ENCODE results near the gene NMT1. TPM values are rescaled to one million over a fixed set of nuclear protein-coding genes. Genes with fewer than 3 reads are reported as not detected.

The NMT1 gene
- total and polyA plus RNA-seq, 2 of the 13 experiments (the other 11 are each of a cell fraction or from before 2014, with no cell fraction given): 75.7 to 142 TPM

GRCh38 chr17:45021607-45022287, 39.4 kb upstream of the NMT1 start (continued):
- TF ChIP-seq AHDC1 (CRISPR knock-in tag; IDR thresholded peaks at IDR 0.05; ENCODE audit: borderline replicate concordance): 0 out of 2 replicates have a peak, but pooled peaks have one; percentile 22
- peak; percentile 73; the same call in 1 of the 2 replicates for TF ChIP-seq ZSCAN25 (CRISPR knock-in tag; IDR thresholded peaks at IDR 0.05)
- TF ChIP-seq TOE1 (CRISPR knock-in tag; IDR thresholded peaks at IDR 0.05): 0 out of 2 replicates have a peak, but pooled peaks have one; percentile 59
- TF ChIP-seq ZFP36L1 (CRISPR knock-in tag; IDR thresholded peaks at IDR 0.05): peak; percentile 93
- TF ChIP-seq ATAD3A (CRISPR knock-in tag; IDR thresholded peaks at IDR 0.05): no peak
- TF ChIP-seq MED8 (CRISPR knock-in tag; IDR thresholded peaks at IDR 0.05; ENCODE audit: insufficient replicate concordance): no peak
- TF ChIP-seq ZKSCAN8 (CRISPR knock-in tag; IDR thresholded peaks at IDR 0.05; ENCODE audit: borderline replicate concordance): no peak
- 0 out of 2 replicates have a peak, but pooled peaks have one; percentile 75 for TF ChIP-seq TERF1 (CRISPR knock-in tag; IDR thresholded peaks at IDR 0.05)
- peak; percentile 88; the same call in 1 of the 2 replicates for TF ChIP-seq ZBTB42 (CRISPR knock-in tag; IDR thresholded peaks at IDR 0.05)
- peak; percentile 71; the same call in 1 of the 2 replicates for TF ChIP-seq KMT2B (CRISPR knock-in tag; IDR thresholded peaks at IDR 0.05)
- no peak for TF ChIP-seq TRAFD1 (CRISPR knock-in tag; IDR thresholded peaks at IDR 0.05; ENCODE audit: borderline replicate concordance)
- TF ChIP-seq ZNF607 (CRISPR knock-in tag; IDR thresholded peaks at IDR 0.05; ENCODE audit: borderline replicate concordance): peak; percentile 86; the same call in 1 of the 2 replicates
- peak; percentile 26; the same call in 1 of the 2 replicates for TF ChIP-seq ZNF619 (CRISPR knock-in tag; IDR thresholded peaks at IDR 0.05)
- TF ChIP-seq CC2D1A (CRISPR knock-in tag; IDR thresholded peaks at IDR 0.05): no peak
- TF ChIP-seq SOX13 (IDR thresholded peaks at IDR 0.05): no peak
- peak in 1 of 2 experiments; percentile 41; a peak in 1 of 4 replicates for TF ChIP-seq SOX13 (CRISPR knock-in tag; conservative IDR thresholded peaks at IDR 0.05 in 1 of 2, IDR thresholded peaks at IDR 0.05 in 1 of 2)
- TF ChIP-seq ZBTB20 (CRISPR knock-in tag; IDR thresholded peaks at IDR 0.05; ENCODE audit: borderline replicate concordance, low read depth): peak; percentile 82
- TF ChIP-seq ZNF160 (CRISPR knock-in tag; IDR thresholded peaks at IDR 0.05): no peak
- TF ChIP-seq SOX5 (CRISPR knock-in tag; IDR thresholded peaks at IDR 0.05; ENCODE audit: borderline replicate concordance): peak; percentile 19; the same call in 1 of the 2 replicates
- TF ChIP-seq ZNF432 (CRISPR knock-in tag; IDR thresholded peaks at IDR 0.05; ENCODE audit: borderline replicate concordance): no peak
- TF ChIP-seq STAT5B (CRISPR knock-in tag; IDR thresholded peaks at IDR 0.05): no peak

All from HepG2 (cell line).